HepG2 (cell line): ENCODE results near the gene KLHL21. TPM values are rescaled to one million over a fixed set of nuclear protein-coding genes. Genes with fewer than 3 reads are reported as not detected.

Source experiments
- HIVEP1 ChIP-seq: sonication (generic); formaldehyde crosslinking; IDR thresholded peaks from 2 replicates; pipeline ENCODE4 v1.4.0; 2020; ENCODE audit warnings: mild to moderate bottlenecking, missing genetic modification reagents
- KDM2A ChIP-seq: sonication (generic); formaldehyde crosslinking; IDR thresholded peaks from 2 replicates; pipeline ENCODE4 v1.4.0; 2020; ENCODE audit warnings: low read depth, missing genetic modification reagents, borderline replicate concordance
- MTA1 ChIP-seq: sonication (generic); formaldehyde crosslinking; IDR thresholded peaks from 2 replicates; pipeline ENCODE4 v1.4.0; 2020; ENCODE audit warnings: missing genetic modification reagents, mild to moderate bottlenecking, borderline replicate concordance
- RAD51 ChIP-seq: fragments of 450-650 bp; IDR thresholded peaks from 2 replicates; pipeline ENCODE4 v1.6.1; 2016; ENCODE audit warnings: borderline replicate concordance
- THAP11 ChIP-seq: IDR thresholded peaks from 2 replicates; pipeline ENCODE4 v1.6.1; 2016; ENCODE audit warnings: missing biosample characterization, missing genetic modification reagents
- ZC3H4 ChIP-seq: sonication (generic); formaldehyde crosslinking; IDR thresholded peaks from 2 replicates; pipeline ENCODE4 v1.4.0; 2020; ENCODE audit warnings: missing genetic modification reagents, borderline replicate concordance
- ZNF12 ChIP-seq: sonication (generic); formaldehyde crosslinking; IDR thresholded peaks from 2 replicates; pipeline ENCODE4 v1.5.0; 2020; ENCODE audit warnings: missing genetic modification reagents
- ZNF260 ChIP-seq: sonication (generic); formaldehyde crosslinking; IDR thresholded peaks from 2 replicates; pipeline ENCODE4 v1.4.0; 2020; ENCODE audit warnings: missing genetic modification reagents, low read depth, mild to moderate bottlenecking, borderline replicate concordance
- ZNF44 ChIP-seq: sonication (generic); formaldehyde crosslinking; IDR thresholded peaks from 2 replicates; pipeline ENCODE4 v1.5.1; 2020; ENCODE audit warnings: mild to moderate bottlenecking, missing genetic modification reagents
- ZNF441 ChIP-seq: sonication (generic); formaldehyde crosslinking; IDR thresholded peaks from 2 replicates; pipeline ENCODE4 v1.7.0; 2021; ENCODE audit warnings: missing genetic modification reagents, borderline replicate concordance
- ZNF546 ChIP-seq: sonication (generic); formaldehyde crosslinking; conservative IDR thresholded peaks from 2 replicates; pipeline ENCODE4 v1.8.1; 2023; ENCODE audit warnings: mild to moderate bottlenecking, missing genetic modification reagents
- ZNF598 ChIP-seq: sonication (generic); formaldehyde crosslinking; IDR thresholded peaks from 2 replicates; pipeline ENCODE4 v1.5.1; 2020; ENCODE audit warnings: mild to moderate bottlenecking, missing genetic modification reagents, borderline replicate concordance
- ZNF776 ChIP-seq: sonication (generic); formaldehyde crosslinking; IDR thresholded peaks from 2 replicates; pipeline ENCODE4 v1.4.0; 2020; ENCODE audit warnings: mild to moderate bottlenecking, missing genetic modification reagents
- ZNF788 ChIP-seq: sonication (generic); formaldehyde crosslinking; IDR thresholded peaks from 2 replicates; pipeline ENCODE4 v1.5.0; 2020; ENCODE audit warnings: mild to moderate bottlenecking, missing genetic modification reagents, borderline replicate concordance
- ZNF790 ChIP-seq: sonication (generic); formaldehyde crosslinking; IDR thresholded peaks from 2 replicates; pipeline ENCODE4 v1.8.0; 2022; ENCODE audit warnings: missing genetic modification reagents, mild to moderate bottlenecking, borderline replicate concordance
- ZSCAN22 ChIP-seq: sonication (generic); formaldehyde crosslinking; IDR thresholded peaks from 2 replicates; pipeline ENCODE4 v1.4.0; 2020; ENCODE audit warnings: mild to moderate bottlenecking, missing genetic modification reagents
- ZSCAN31 ChIP-seq: sonication (generic); formaldehyde crosslinking; IDR thresholded peaks from 2 replicates; pipeline ENCODE4 v1.5.0; 2020; ENCODE audit warnings: low read depth, mild to moderate bottlenecking, missing genetic modification reagents
- polyA plus RNA-seq, 8 experiments: library from polyadenylated mRNA; depleted of rRNA in 3 of 8; stranded (reverse) in 7 of 8; unstranded in 1 of 8; fragments of >200 nt; fragmentation: Illumina TruSeq in 4 of 8; extraction: Trizol in 4 of 8; gene quantifications; 2 replicates each; pipeline versions ENCODE4 v1.2.1 to v1.2.3, GENCODE V29; 2011 to 2016; ENCODE audit warnings: low read depth in 4 of 8, missing spikeins in 1 of 8, mixed read lengths in 1 of 8; ENCODE audit not compliant: insufficient read depth in 1 of 8
- total RNA-seq, 5 experiments: library from RNA; depleted of rRNA; stranded (reverse); fragments of >200 nt; fragmentation: Illumina TruSeq; extraction: Trizol; gene quantifications; 2 replicates each; pipeline ENCODE4 v1.2.3, GENCODE V29; 2016; ENCODE audit warnings: low read depth in 1 of 5
- TF ChIP-seq, protein P1 (sequence below): sonication (generic); formaldehyde crosslinking; IDR thresholded peaks from 2 replicates; pipeline ENCODE4 v1.8.0; 2022; ENCODE audit warnings: missing genetic modification reagents, mild to moderate bottlenecking, moderate library complexity, borderline replicate concordance
- TF ChIP-seq, protein P2 (sequence below): sonication (generic); formaldehyde crosslinking; IDR thresholded peaks from 2 replicates; pipeline ENCODE4 v1.8.0; 2022; ENCODE audit warnings: mild to moderate bottlenecking, missing genetic modification reagents, moderate library complexity
- TF ChIP-seq, protein P3 (sequence below): IDR thresholded peaks from 2 replicates; pipeline ENCODE4 v1.6.1; 2016; ENCODE audit warnings: missing genetic modification reagents, missing compliant biosample characterization
- TF ChIP-seq, protein P4 (sequence below): sonication (generic); formaldehyde crosslinking; IDR thresholded peaks from 2 replicates; pipeline ENCODE4 v1.5.0; 2020; ENCODE audit warnings: missing genetic modification reagents, mild to moderate bottlenecking, borderline replicate concordance
- TF ChIP-seq, protein P5 (sequence below): sonication (generic); formaldehyde crosslinking; IDR thresholded peaks from 2 replicates; pipeline ENCODE4 v1.9.0; 2022; ENCODE audit warnings: low read depth, missing genetic modification reagents

The KLHL21 gene
- total and polyA plus RNA-seq, 2 of the 13 experiments (the other 11 are each of a cell fraction or from before 2014, with no cell fraction given): 14.8 to 25.0 TPM

DNA sequence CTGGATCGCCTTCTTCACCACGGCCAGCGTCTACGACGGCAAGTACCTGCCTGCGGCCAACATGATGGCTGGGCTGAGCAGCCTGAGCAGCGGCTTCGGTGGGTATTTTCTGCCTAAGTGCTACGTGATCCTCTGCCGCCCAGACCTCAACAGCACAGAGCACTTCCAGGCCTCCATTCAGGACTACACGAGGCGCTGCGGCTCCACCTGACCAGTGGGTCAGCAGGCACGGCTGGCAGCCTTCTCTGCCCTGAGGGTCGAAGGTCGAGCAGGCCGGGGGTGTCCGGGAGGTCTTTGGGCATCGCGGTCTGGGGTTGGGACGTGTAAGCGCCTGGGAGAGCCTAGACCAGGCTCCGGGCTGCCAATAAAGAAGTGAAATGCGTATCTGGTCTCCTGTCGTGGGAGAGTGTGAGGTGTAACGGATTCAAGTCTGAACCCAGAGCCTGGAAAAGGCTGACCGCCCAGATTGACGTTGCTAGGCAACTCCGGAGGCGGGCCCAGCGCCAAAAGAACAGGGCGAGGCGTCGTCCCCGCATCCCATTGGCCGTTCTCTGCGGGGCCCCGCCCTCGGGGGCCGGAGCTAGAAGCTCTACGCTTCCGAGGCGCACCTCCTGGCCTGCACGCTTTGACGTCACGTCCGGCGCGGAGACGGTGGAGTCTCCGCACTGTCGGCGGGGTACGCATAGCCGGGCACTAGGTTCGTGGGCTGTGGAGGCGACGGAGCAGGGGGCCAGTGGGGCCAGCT, 23.1 kb downstream of the KLHL21 start, which contains the start of gene ZBTB48 (continued):
- TF ChIP-seq, protein P1, sequence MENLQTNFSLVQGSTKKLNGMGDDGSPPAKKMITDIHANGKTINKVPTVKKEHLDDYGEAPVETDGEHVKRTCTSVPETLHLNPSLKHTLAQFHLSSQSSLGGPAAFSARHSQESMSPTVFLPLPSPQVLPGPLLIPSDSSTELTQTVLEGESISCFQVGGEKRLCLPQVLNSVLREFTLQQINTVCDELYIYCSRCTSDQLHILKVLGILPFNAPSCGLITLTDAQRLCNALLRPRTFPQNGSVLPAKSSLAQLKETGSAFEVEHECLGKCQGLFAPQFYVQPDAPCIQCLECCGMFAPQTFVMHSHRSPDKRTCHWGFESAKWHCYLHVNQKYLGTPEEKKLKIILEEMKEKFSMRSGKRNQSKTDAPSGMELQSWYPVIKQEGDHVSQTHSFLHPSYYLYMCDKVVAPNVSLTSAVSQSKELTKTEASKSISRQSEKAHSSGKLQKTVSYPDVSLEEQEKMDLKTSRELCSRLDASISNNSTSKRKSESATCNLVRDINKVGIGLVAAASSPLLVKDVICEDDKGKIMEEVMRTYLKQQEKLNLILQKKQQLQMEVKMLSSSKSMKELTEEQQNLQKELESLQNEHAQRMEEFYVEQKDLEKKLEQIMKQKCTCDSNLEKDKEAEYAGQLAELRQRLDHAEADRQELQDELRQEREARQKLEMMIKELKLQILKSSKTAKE (CRISPR knock-in tag): no peak
- TF ChIP-seq, protein P2, sequence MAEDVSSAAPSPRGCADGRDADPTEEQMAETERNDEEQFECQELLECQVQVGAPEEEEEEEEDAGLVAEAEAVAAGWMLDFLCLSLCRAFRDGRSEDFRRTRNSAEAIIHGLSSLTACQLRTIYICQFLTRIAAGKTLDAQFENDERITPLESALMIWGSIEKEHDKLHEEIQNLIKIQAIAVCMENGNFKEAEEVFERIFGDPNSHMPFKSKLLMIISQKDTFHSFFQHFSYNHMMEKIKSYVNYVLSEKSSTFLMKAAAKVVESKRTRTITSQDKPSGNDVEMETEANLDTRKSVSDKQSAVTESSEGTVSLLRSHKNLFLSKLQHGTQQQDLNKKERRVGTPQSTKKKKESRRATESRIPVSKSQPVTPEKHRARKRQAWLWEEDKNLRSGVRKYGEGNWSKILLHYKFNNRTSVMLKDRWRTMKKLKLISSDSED (CRISPR knock-in tag): no peak
- TF ChIP-seq, protein P3, sequence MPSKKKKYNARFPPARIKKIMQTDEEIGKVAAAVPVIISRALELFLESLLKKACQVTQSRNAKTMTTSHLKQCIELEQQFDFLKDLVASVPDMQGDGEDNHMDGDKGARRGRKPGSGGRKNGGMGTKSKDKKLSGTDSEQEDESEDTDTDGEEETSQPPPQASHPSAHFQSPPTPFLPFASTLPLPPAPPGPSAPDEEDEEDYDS (CRISPR knock-in tag): peak; percentile 77; the same call in 1 of the 2 replicates
- peak; percentile 86 for TF ChIP-seq THAP11 (CRISPR knock-in tag)
- TF ChIP-seq ZNF788 (CRISPR knock-in tag): no peak; the same call in 1 of the 2 replicates
- no peak for TF ChIP-seq ZC3H4 (CRISPR knock-in tag)
- no peak; the same call in 1 of the 2 replicates for TF ChIP-seq ZNF776
- TF ChIP-seq MTA1 (CRISPR knock-in tag): 0 out of 2 replicates have a peak, but pooled peaks have one; percentile 28
- peak; percentile 88 for TF ChIP-seq ZNF546 (CRISPR knock-in tag)
- TF ChIP-seq RAD51: no peak
- no peak for TF ChIP-seq ZNF44 (CRISPR knock-in tag)
- TF ChIP-seq ZNF790 (CRISPR knock-in tag): no peak; the same call in 1 of the 2 replicates
- TF ChIP-seq ZNF260 (CRISPR knock-in tag): no peak
- TF ChIP-seq, protein P4, sequence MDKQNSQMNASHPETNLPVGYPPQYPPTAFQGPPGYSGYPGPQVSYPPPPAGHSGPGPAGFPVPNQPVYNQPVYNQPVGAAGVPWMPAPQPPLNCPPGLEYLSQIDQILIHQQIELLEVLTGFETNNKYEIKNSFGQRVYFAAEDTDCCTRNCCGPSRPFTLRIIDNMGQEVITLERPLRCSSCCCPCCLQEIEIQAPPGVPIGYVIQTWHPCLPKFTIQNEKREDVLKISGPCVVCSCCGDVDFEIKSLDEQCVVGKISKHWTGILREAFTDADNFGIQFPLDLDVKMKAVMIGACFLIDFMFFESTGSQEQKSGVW (CRISPR knock-in tag): no peak
- 0 out of 2 replicates have a peak, but pooled peaks have one; percentile 64 for TF ChIP-seq ZNF598 (CRISPR knock-in tag)
- 0 out of 2 replicates have a peak, but pooled peaks have one; percentile 54 for TF ChIP-seq ZSCAN31 (CRISPR knock-in tag)
- TF ChIP-seq ZSCAN22 (CRISPR knock-in tag): no peak
- TF ChIP-seq, protein P5, sequence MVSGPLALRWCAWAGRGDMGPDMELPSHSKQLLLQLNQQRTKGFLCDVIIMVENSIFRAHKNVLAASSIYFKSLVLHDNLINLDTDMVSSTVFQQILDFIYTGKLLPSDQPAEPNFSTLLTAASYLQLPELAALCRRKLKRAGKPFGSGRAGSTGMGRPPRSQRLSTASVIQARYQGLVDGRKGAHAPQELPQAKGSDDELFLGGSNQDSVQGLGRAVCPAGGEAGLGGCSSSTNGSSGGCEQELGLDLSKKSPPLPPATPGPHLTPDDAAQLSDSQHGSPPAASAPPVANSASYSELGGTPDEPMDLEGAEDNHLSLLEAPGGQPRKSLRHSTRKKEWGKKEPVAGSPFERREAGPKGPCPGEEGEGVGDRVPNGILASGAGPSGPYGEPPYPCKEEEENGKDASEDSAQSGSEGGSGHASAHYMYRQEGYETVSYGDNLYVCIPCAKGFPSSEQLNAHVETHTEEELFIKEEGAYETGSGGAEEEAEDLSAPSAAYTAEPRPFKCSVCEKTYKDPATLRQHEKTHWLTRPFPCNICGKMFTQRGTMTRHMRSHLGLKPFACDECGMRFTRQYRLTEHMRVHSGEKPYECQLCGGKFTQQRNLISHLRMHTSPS (CRISPR knock-in tag): 0 out of 2 replicates have a peak, but pooled peaks have one; percentile 53
- TF ChIP-seq KDM2A (CRISPR knock-in tag): peak; percentile 84; the same call in 1 of the 2 replicates
- TF ChIP-seq HIVEP1 (CRISPR knock-in tag): peak; percentile 63
- TF ChIP-seq ZNF12: peak; percentile 77
- peak; percentile 91 for TF ChIP-seq ZNF441 (CRISPR knock-in tag)
